ENCODE measurements around the gene PRKAR1A. TPM values are rescaled to one million over a fixed set of nuclear protein-coding genes. Genes with fewer than 3 reads are reported as not detected.

The PRKAR1A gene
- total RNA-seq, 4 donors from 2014 or later, result 245 to 286 (median 264) TPM

DNA sequence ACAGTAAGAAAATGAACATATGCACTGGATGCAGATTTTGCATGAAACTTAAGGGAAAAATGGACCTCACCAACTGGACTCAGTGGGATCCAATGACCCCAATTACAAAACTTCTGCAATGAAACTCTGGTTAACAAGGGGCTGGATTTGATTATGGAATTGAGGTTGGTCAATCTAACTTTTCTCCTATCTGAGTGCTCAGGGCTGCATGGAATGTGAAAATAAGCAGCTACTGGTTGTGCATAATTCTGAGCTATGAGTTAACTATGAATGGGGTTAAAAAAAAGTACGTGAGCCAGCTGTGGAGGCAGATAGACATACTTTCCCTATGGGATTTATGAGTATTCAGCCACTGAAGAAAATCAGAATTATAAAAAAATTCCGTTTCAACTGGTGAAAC lies 79.8 kb downstream of the PRKAR1A start:
- peaks cover 33% of the 10 kb centered on the region for H3K4me1 ChIP-seq
- H3K9me3 ChIP-seq, result no peaks in the 10 kb centered on the region
- H3K27ac ChIP-seq, result no peak overlapping the region
- TF ChIP-seq EP300 (IDR thresholded peaks at IDR 0.05) (no peak), POLR2A (IDR thresholded peaks at IDR 0.05) (no peak), POLR2AphosphoS5 (IDR thresholded peaks at IDR 0.05) (no peak)
- TF ChIP-seq, protein P1, sequence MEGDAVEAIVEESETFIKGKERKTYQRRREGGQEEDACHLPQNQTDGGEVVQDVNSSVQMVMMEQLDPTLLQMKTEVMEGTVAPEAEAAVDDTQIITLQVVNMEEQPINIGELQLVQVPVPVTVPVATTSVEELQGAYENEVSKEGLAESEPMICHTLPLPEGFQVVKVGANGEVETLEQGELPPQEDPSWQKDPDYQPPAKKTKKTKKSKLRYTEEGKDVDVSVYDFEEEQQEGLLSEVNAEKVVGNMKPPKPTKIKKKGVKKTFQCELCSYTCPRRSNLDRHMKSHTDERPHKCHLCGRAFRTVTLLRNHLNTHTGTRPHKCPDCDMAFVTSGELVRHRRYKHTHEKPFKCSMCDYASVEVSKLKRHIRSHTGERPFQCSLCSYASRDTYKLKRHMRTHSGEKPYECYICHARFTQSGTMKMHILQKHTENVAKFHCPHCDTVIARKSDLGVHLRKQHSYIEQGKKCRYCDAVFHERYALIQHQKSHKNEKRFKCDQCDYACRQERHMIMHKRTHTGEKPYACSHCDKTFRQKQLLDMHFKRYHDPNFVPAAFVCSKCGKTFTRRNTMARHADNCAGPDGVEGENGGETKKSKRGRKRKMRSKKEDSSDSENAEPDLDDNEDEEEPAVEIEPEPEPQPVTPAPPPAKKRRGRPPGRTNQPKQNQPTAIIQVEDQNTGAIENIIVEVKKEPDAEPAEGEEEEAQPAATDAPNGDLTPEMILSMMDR (IDR thresholded peaks at IDR 0.05), result no peak
- DNase-seq (ENCODE audit: low spot score in 2 of 2), result no peak
- no peaks in the 10 kb centered on the region for H3K27me3 ChIP-seq
- H3K4me3 ChIP-seq, result no peak overlapping the region
- H3K36me3 ChIP-seq, result no peaks in the 10 kb centered on the region
- 56% methylated on average over 2 of the region's 2 CpGs for WGBS

DNA sequence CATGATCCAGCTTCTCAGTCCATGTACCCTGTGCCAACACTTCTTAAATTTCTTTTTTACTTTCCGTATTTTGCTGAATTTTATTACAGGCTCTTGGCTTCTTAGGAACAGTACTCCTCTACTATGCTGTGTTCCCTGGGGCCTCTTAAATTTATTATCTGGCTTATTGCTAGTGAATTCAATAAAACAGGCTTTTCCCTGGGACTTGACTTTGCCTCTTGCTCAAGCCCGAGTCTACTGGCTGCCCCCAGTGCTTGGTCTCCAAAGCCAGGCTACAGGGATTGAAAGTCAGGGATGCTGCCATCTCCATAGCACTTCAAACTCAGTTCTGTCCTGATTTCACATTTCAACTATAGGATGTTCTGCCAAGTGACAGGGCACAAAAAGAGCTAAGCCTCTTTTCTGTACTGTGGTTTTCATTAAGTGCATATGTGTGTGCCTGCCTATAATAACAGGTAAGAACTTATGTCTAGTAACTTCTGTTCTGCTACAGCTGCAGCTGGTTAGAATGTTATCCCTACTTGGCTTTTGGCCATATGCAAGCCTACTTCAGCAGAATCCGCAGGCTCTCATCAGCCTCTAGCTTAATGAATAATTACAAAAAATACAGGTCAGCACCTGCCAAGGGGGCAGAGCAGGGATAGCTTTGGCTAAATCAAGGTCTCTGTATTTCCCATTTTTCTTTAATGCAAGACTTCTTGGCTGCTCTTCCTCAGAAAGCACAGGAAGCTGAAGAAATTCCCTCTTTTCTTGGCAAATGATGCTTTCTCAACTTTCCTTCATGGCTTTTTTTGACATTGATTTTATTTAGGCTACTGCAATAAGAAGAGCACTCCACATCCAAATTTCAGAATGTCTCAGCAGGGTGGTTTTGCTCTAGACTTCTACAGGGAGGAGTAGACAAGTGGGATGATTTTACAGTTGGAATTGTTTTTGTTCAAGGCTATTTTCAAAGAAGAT lies 80.7 kb downstream of the PRKAR1A start:
- H3K27ac ChIP-seq, result peak overlapping the region; percentile 25
- no peaks in the 10 kb centered on the region for H3K9me3 ChIP-seq
- H3K4me3 ChIP-seq, result no peak overlapping the region
- H3K36me3 ChIP-seq, result no peaks in the 10 kb centered on the region
- WGBS, result 20% methylated on average over 3 of the region's 3 CpGs
- TF ChIP-seq, protein P1 (IDR thresholded peaks at IDR 0.05), result no peak
- TF ChIP-seq POLR2AphosphoS5 (IDR thresholded peaks at IDR 0.05) (no peak), EP300 (IDR thresholded peaks at IDR 0.05) (no peak), POLR2A (IDR thresholded peaks at IDR 0.05) (no peak)
- H3K4me1 ChIP-seq, result peaks cover 41% of the 10 kb centered on the region
- H3K27me3 ChIP-seq, result no peaks in the 10 kb centered on the region
- no peak for DNase-seq (ENCODE audit: low spot score in 2 of 2)

DNA sequence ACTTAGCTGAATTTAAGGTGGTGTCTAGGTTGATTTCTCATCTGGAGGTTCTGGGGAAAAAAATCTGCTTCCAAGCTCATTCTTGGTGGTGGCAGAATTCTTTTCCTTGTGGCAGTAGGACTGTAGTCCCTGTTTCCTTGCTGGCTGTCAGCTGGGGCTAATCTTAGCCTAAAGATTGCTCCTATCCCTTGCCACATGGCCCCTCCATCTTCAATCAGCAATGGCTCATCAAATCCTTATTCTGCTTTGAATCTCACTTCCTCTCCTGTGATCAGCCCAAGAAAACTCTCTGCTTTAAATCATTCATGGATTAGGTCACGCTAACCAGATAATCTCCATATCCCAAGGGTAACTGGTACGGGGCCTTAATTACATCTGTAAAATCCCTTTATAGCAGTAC lies 82.3 kb downstream of the PRKAR1A start:
- Histone ChIP-seq H3K27me3 (peaks cover 1% of the 10 kb centered on the region), H3K4me3 (no peak overlapping the region), H3K9me3 (no peaks in the 10 kb centered on the region), H3K36me3 (no peaks in the 10 kb centered on the region), H3K4me1 (peaks cover 44% of the 10 kb centered on the region), H3K27ac (peak overlapping the region; percentile 34)
- no peak for TF ChIP-seq EP300 (IDR thresholded peaks at IDR 0.05)
- no peak for TF ChIP-seq POLR2AphosphoS5 (IDR thresholded peaks at IDR 0.05)
- TF ChIP-seq, protein P1 (IDR thresholded peaks at IDR 0.05), result no peak
- TF ChIP-seq POLR2A (IDR thresholded peaks at IDR 0.05), result no peak
- DNase-seq (ENCODE audit: low spot score in 2 of 2), result no peak
- 63% methylated on average over 2 of the region's 2 CpGs for WGBS

DNA sequence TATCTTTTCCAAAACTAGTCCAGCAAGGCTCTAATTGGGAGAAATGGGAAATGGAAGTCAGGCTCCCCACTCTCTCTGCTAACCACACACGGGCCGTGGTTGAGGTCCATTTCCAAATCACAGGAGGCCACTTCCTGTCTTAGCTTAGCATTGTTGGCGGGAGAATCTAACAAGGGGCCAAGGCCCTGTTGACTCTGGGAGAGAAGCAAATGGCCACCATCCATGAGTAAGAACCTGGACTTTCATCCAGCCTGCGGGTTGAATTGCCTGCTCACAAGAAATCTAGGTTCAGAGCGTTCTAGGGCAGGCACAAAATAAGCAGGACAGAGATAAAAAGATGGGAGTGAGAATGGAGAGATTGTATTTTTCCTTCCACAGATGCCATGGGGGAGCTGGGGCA lies 83.3 kb downstream of the PRKAR1A start:
- whole genome bisulfite sequencing, result 71% methylated on average over 5 of the region's 5 CpGs
- peaks cover 53% of the 10 kb centered on the region for H3K4me1 ChIP-seq
- H3K36me3 ChIP-seq, result no peaks in the 10 kb centered on the region
- H3K27me3 ChIP-seq, result peaks cover 11% of the 10 kb centered on the region
- no peak overlapping the region for H3K4me3 ChIP-seq
- no peak for DNase-seq (ENCODE audit: low spot score in 2 of 2)
- H3K9me3 ChIP-seq, result no peaks in the 10 kb centered on the region
- TF ChIP-seq POLR2A (IDR thresholded peaks at IDR 0.05), result no peak
- no peak for TF ChIP-seq EP300 (IDR thresholded peaks at IDR 0.05)
- TF ChIP-seq, protein P1 (IDR thresholded peaks at IDR 0.05), result no peak
- TF ChIP-seq POLR2AphosphoS5 (IDR thresholded peaks at IDR 0.05), result no peak
- H3K27ac ChIP-seq, result peak overlapping the region; percentile 32

DNA sequence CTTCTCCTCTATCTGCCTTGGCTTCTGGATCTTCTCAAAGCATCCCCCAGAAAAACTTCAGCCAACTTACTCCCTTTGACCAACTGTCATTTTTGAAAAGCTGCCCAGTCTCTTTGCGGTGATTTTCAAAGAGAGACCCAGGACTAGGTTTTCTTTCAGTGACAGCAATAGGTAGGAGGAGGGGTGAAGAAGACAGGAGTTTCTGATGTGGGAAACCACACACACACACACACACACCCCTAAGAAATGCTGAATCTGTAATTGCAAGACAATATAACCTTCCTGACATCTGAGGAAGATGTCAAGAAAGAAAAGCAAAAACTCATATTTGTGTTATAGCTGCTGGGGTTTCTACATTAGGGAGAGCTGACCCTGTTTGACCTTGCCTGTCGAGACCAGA lies 83.8 kb downstream of the PRKAR1A start:
- no peaks in the 10 kb centered on the region for H3K9me3 ChIP-seq

More for the DNA sequence above, 83.8 kb downstream of the PRKAR1A start:
- WGBS, result 71% methylated on average over 2 of the region's 2 CpGs
- peaks cover 56% of the 10 kb centered on the region for H3K4me1 ChIP-seq
- TF ChIP-seq POLR2A (IDR thresholded peaks at IDR 0.05) (no peak), EP300 (IDR thresholded peaks at IDR 0.05) (no peak), POLR2AphosphoS5 (IDR thresholded peaks at IDR 0.05) (no peak)
- TF ChIP-seq, protein P1 (IDR thresholded peaks at IDR 0.05), result no peak
- H3K27me3 ChIP-seq, result peaks cover 14% of the 10 kb centered on the region
- DNase-seq (ENCODE audit: low spot score in 2 of 2), result no peak
- no peaks in the 10 kb centered on the region for H3K36me3 ChIP-seq
- H3K27ac ChIP-seq, result no peak overlapping the region
- H3K4me3 ChIP-seq, result no peak overlapping the region

Data from suprapubic skin (tissue), 4 donors.